GM19351 (cell line): Measurements from ENCODE around the gene OBSCN.

Source experiments
- ATAC-seq: cut with Tn5 transposase; IDR thresholded peaks from one replicate; pipeline ENCODE4 v1.9.1; 2021; ENCODE audit warnings: mild to moderate bottlenecking, moderate library complexity; ENCODE audit not compliant: unreplicated experiment

Gene OBSCN

GRCh38 chr1:228286505-228287417 lies 78.9 kb downstream of the OBSCN start:
- no peak for ATAC-seq

GRCh38 chr1:228287541-228288425 lies 79.9 kb downstream of the OBSCN start:
- no peak for ATAC-seq

- no peak for ATAC-seq
Observed at GRCh38 chr1:228288536-228289238, 80.8 kb downstream of the OBSCN start.

GRCh38 chr1:228289239-228289849 lies 81.5 kb downstream of the OBSCN start:
- ATAC-seq = no peak

GRCh38 chr1:228289996-228290881 lies 82.4 kb downstream of the OBSCN start:
- ATAC-seq = no peak

GRCh38 chr1:228291906-228292608 lies 84.2 kb downstream of the OBSCN start:
- ATAC-seq = no peak

- no peak for ATAC-seq
Observed at GRCh38 chr1:228292609-228292911, 84.7 kb downstream of the OBSCN start.

- ATAC-seq = no peak
Observed at GRCh38 chr1:228293393-228293792, 85.5 kb downstream of the OBSCN start.

- ATAC-seq = no peak
Observed at GRCh38 chr1:228293816-228294500, 86.1 kb downstream of the OBSCN start.

- no peak for ATAC-seq
Observed at GRCh38 chr1:228294717-228295116, 86.9 kb downstream of the OBSCN start.

GRCh38 chr1:228295201-228295600 lies 87.4 kb downstream of the OBSCN start:
- no peak for ATAC-seq

- no peak for ATAC-seq
Observed at GRCh38 chr1:228295981-228296380, 88.1 kb downstream of the OBSCN start.

- ATAC-seq = no peak
Observed at GRCh38 chr1:228297242-228297641, 89.4 kb downstream of the OBSCN start.

- no peak for ATAC-seq
Observed at GRCh38 chr1:228297822-228298221, 90.0 kb downstream of the OBSCN start.

GRCh38 chr1:228298471-228298870 lies 90.6 kb downstream of the OBSCN start:
- no peak for ATAC-seq

- ATAC-seq = no peak
Observed at GRCh38 chr1:228299211-228299610, 91.4 kb downstream of the OBSCN start.

- no peak for ATAC-seq
Observed at GRCh38 chr1:228299901-228300300, 92.1 kb downstream of the OBSCN start.

GRCh38 chr1:228302086-228302485 lies 94.2 kb downstream of the OBSCN start:
- no peak for ATAC-seq

GRCh38 chr1:228303596-228303995 lies 95.8 kb downstream of the OBSCN start:
- ATAC-seq = no peak
